Activated naive CD8-positive, alpha-beta T cell treated with anti-CD3 and anti-CD28 coated beads, Interleukin-2, amount 10 ng/mL, durations not matched to agents 7 days and 5 days (primary cell): ENCODE results near the gene RBM12. TPM values are rescaled to one million over a fixed set of nuclear protein-coding genes. Genes with fewer than 3 reads are reported as not detected.

Experiments used
- ATAC-seq: fragments of 150-1000 bp; cut with Tn5 transposase; one replicate; pipeline ENCODE4 v1.10.0; 2021; ENCODE audit warnings: low read depth, moderate library complexity
- POLR2A ChIA-PET: fragments of 350-600 bp; sonication (Branson Sonifier 250); formaldehyde crosslinking; loops from one replicate; lab custom pipeline; 2021; ENCODE audit warnings: antibody characterized with exemption; lab: Charles Lee
- DNase-seq: peaks from one replicate; pipeline ENCODE4 v3.0.0; 2021
- H3K27ac Mint-ChIP-seq: one replicate; pipeline ENCODE4 v1.8.0; 2022; ENCODE audit warnings: mild to moderate bottlenecking, mixed read lengths
- H3K27me3 Mint-ChIP-seq: one replicate; pipeline ENCODE4 v1.8.0; 2022; ENCODE audit warnings: mild to moderate bottlenecking, moderate library complexity, mixed read lengths
- H3K36me3 Mint-ChIP-seq: one replicate; pipeline ENCODE4 v1.8.0; 2021; ENCODE audit warnings: mild to moderate bottlenecking, mixed read lengths
- H3K4me1 Mint-ChIP-seq: one replicate; pipeline ENCODE4 v1.8.0; 2021; ENCODE audit warnings: mixed read lengths
- H3K4me3 Mint-ChIP-seq: one replicate; pipeline ENCODE4 v1.8.0; 2022; ENCODE audit warnings: mild to moderate bottlenecking, moderate library complexity, mixed read lengths
- H3K9me3 Mint-ChIP-seq: one replicate; pipeline ENCODE4 v1.8.0; 2021; ENCODE audit warnings: mixed read lengths
- total RNA-seq, 2 experiments: library from RNA; stranded (reverse); gene quantifications; one replicate each; pipeline ENCODE4 v1.2.3, GENCODE V29; 2021

The RBM12 gene
- total RNA-seq, 2 experiments from 2014 or later, result 116 to 120 TPM

GRCh38 chr20:35619196-35620095 lies 45.3 kb downstream of the RBM12 start:
- peak; percentile 41 for ATAC-seq
- H3K4me1 Mint-ChIP-seq, result peaks cover 18% of the 10 kb centered on the region
- no peaks in the 10 kb centered on the region for H3K27me3 Mint-ChIP-seq
- no peaks in the 10 kb centered on the region for H3K9me3 Mint-ChIP-seq
- POLR2A ChIA-PET, result interaction anchor here (0.5 to 5.4 kb wide), 17 partner anchors 10 to 335 kb away, joined by 3 to 68 read pairs (median 5); partner anchors contain the start of genes CEP250, CPNE1, ERGIC3 and NFS1
- H3K36me3 Mint-ChIP-seq, result peaks cover 2% of the 10 kb centered on the region
- peak overlapping the region; percentile 86 for H3K4me3 Mint-ChIP-seq
- peak overlapping the region; percentile 80 for H3K27ac Mint-ChIP-seq
- peak; percentile 83 for DNase-seq

- Mint-ChIP-seq H3K4me3 (peak overlapping the region; percentile 86), H3K36me3 (peaks cover 2% of the 10 kb centered on the region), H3K9me3 (no peaks in the 10 kb centered on the region), H3K27me3 (no peaks in the 10 kb centered on the region), H3K27ac (peak overlapping the region; percentile 87), H3K4me1 (peaks cover 19% of the 10 kb centered on the region)
- POLR2A ChIA-PET, result interaction anchor here (0.6 to 5.4 kb wide), 15 partner anchors 11 to 336 kb away, joined by 3 to 68 read pairs (median 6); partner anchors contain the start of genes CEP250, CPNE1, ERGIC3 and NFS1
- ATAC-seq (no peak), DNase-seq (peak; percentile 50)
Observed at GRCh38 chr20:35618263-35619131, 46.2 kb downstream of the RBM12 start.

- H3K27me3 Mint-ChIP-seq, result no peaks in the 10 kb centered on the region
- POLR2A ChIA-PET, result interaction anchor here (0.7 to 5.4 kb wide), 12 partner anchors 13 to 336 kb away, joined by 3 to 68 read pairs (median 12); partner anchors contain the start of genes CPNE1, ERGIC3, NFS1 and RBM12
- peak overlapping the region; percentile 86 for H3K4me3 Mint-ChIP-seq
- H3K36me3 Mint-ChIP-seq, result peaks cover 2% of the 10 kb centered on the region
- DNase-seq (peak; percentile 63), ATAC-seq (no peak)
- peaks cover 19% of the 10 kb centered on the region for H3K4me1 Mint-ChIP-seq
- H3K27ac Mint-ChIP-seq, result peak overlapping the region; percentile 87
- H3K9me3 Mint-ChIP-seq, result no peaks in the 10 kb centered on the region
Observed at GRCh38 chr20:35617397-35618262, 47.1 kb downstream of the RBM12 start.

DNA sequence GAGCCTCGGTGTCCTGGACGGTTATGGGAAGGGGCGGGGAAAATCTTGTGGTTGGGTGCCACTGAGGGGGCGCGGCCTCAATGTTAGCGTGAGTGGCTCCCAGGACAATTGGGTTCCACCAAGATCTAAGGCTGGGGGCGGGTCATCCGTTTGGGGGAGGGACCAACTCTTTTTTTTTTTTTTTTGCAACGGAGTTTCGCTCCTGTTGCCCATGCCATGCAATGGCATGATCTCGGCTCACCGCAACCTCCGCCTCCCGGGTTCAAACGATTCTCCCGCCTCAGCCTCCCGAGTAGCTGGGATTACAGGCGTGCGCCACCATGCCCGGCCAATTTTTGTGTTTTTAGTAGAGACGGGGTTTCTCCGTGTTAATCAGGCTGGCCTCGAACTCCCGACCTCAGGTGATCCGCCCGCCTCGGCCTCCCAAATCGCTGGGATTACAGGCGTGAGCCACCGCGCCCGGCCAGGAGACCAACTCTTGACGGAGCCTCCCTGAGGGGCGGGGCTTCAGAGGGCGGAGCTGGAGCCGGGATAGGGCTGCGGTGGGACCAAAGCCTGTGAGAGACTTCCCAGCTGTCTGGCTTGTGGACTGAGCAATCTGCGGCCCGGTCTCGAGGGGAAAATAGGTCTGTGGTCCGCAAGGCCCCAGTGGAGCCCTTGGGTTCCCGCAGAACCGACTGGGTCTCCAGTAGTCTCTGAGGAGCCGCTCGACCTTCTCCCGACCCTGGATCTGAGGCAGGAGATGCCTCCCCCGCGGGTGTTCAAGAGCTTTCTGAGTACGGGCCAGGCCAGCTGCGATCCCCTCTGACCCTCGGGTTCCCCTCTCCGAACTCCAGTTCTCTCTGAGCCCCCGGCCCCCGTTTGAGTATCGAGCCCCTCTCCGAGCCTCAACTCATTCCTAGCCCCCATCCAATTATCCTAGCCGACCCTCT lies 48.0 kb downstream of the RBM12 start:
- no peaks in the 10 kb centered on the region for H3K9me3 Mint-ChIP-seq

DNA sequence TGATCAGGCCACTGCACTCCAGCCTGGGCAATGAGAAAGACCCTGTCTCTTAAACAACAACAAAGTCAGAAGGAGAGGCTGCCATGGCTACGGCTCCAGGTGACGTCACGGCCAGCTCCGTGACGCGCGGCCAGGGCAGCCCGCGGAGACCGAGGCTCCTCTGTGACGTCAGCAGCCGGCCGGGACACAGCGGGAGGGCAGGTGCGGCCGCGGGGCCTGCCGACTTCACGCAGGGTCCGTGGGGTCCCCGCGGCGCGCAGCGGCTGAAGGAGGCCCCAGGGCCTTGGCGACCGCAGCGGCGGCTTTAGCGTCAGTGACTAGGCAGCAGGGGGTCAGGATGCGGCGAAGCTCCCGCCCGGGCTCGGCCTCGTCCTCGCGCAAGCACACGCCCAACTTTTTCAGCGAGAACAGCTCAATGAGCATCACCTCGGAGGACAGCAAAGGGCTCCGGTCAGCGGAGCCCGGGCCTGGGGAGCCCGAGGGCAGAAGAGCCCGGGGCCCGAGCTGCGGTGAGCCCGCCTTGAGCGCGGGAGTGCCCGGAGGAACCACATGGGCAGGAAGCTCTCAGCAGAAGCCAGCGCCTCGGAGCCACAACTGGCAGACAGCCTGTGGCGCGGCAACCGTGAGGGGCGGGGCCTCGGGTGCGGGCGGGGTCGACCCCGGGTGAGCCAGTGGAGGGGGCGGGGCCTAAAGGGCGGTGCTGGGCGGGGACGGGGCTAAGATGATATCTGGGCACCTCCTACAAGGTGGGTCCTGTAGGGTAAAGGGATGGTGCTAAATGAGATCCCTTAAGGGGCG lies 48.8 kb downstream of the RBM12 start, which contains the start of gene SPAG4:
SPAG4 (plus strand) TSS at position 163 of the 798 bp plus-strand sequence; CDS start at position 338, 175 bp downstream.
- ATAC-seq (peak; percentile 83), DNase-seq (peak; percentile 100)
- Mint-ChIP-seq H3K4me3 (peak within 1 kb of the TSS; percentile 86), H3K27ac (peak within 1 kb of the TSS; percentile 93), H3K36me3 (no peaks in the 10 kb centered on the region), H3K4me1 (peaks cover 19% of the 10 kb centered on the region), H3K27me3 (no peaks in the 10 kb centered on the region), H3K9me3 (no peaks in the 10 kb centered on the region)
- POLR2A ChIA-PET, result interaction anchor here (0.5 to 5.4 kb wide), 16 partner anchors 11 to 1622 kb away, joined by 3 to 68 read pairs (median 6); partner anchors contain the start of genes CPNE1, ERGIC3, NFS1 and RALY

More for the DNA sequence above, 48.0 kb downstream of the RBM12 start:
- H3K4me1 Mint-ChIP-seq, result peaks cover 19% of the 10 kb centered on the region
- peak; percentile 75 for DNase-seq
- POLR2A ChIA-PET, result interaction anchor here (0.5 to 5.4 kb wide), 17 partner anchors 12 to 1623 kb away, joined by 3 to 68 read pairs (median 6); partner anchors contain the start of genes CPNE1, ERGIC3, NFS1 and RALY
- no peaks in the 10 kb centered on the region for H3K27me3 Mint-ChIP-seq
- H3K4me3 Mint-ChIP-seq, result peak overlapping the region; percentile 86
- H3K36me3 Mint-ChIP-seq, result peaks cover 2% of the 10 kb centered on the region
- ATAC-seq, result no peak
- peak overlapping the region; percentile 87 for H3K27ac Mint-ChIP-seq

DNA sequence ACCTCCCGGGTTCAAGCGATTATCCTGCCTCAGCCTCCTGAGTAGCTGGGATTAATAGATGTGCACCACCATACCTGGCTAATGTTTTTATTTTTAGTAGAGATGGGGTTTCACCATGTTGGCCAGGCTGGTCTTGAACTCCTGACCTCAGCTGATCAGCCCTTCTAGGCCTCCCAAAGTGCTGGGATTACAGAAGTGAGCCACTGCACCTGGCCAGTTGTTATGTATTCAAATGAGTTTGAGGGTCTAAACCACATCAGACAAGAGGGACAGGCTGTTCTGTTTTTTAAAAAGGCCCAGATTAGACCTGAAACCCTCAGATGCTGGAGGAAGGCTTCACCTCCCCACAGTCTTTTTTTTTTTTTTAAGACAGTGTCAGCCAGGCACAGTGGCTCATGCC lies 53.2 kb downstream of the RBM12 start:
- ATAC-seq (no peak), DNase-seq (no peak)
- H3K27ac Mint-ChIP-seq, result no peak overlapping the region
- POLR2A ChIA-PET, result no interaction called here
- no peaks in the 10 kb centered on the region for H3K9me3 Mint-ChIP-seq
- peaks cover 9% of the 10 kb centered on the region for H3K4me1 Mint-ChIP-seq
- H3K4me3 Mint-ChIP-seq, result no peak overlapping the region
- H3K36me3 Mint-ChIP-seq, result peaks cover 2% of the 10 kb centered on the region
- H3K27me3 Mint-ChIP-seq, result peaks cover 2% of the 10 kb centered on the region

GRCh38 chr20:35610833-35611427 lies 53.8 kb downstream of the RBM12 start:
- DNase-seq (no peak), ATAC-seq (no peak)
- no peak overlapping the region for H3K4me3 Mint-ChIP-seq
- peaks cover 2% of the 10 kb centered on the region for H3K27me3 Mint-ChIP-seq
- H3K27ac Mint-ChIP-seq, result no peak overlapping the region
- H3K4me1 Mint-ChIP-seq, result peaks cover 9% of the 10 kb centered on the region
- H3K36me3 Mint-ChIP-seq, result peaks cover 2% of the 10 kb centered on the region
- POLR2A ChIA-PET, result no interaction called here
- H3K9me3 Mint-ChIP-seq, result no peaks in the 10 kb centered on the region

- Mint-ChIP-seq H3K36me3 (peaks cover 2% of the 10 kb centered on the region), H3K27me3 (peaks cover 9% of the 10 kb centered on the region), H3K4me1 (peaks cover 4% of the 10 kb centered on the region), H3K4me3 (no peak overlapping the region), H3K9me3 (no peaks in the 10 kb centered on the region), H3K27ac (peak overlapping the region; percentile 34)
- POLR2A ChIA-PET, result no interaction called here
- no peak for ATAC-seq
- DNase-seq, result no peak
Observed at GRCh38 chr20:35607003-35607735, 57.5 kb downstream of the RBM12 start.

DNA sequence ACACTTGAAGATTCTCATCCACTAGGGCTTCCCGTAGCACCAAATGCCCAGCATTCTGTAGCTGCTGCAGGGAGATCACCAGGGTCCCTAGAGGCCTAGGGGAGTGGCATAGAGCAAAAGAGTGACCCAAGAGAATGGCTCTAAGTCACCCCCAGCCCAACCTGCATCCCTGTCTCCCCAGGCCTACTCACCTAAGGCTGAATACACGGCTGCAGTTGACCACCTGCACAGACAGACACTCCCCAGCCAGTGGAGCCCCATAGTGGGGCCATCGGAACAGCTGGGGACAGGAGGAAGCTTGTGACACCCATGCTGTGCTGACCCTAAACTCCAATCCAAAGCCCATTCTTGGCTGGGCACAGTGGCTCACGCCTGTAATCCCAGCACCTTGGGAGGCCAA lies 58.6 kb downstream of the RBM12 start:
- POLR2A ChIA-PET, result interaction anchor here (0.7 kb wide), 1 partner anchor 59 kb away, joined by 5 read pairs; no protein-coding TSS in a partner anchor
- Mint-ChIP-seq H3K9me3 (no peaks in the 10 kb centered on the region), H3K27ac (no peak overlapping the region), H3K36me3 (peaks cover 2% of the 10 kb centered on the region), H3K4me3 (no peak overlapping the region), H3K27me3 (peaks cover 13% of the 10 kb centered on the region), H3K4me1 (peaks cover 6% of the 10 kb centered on the region)
- DNase-seq, result no peak
- ATAC-seq, result no peak

DNA sequence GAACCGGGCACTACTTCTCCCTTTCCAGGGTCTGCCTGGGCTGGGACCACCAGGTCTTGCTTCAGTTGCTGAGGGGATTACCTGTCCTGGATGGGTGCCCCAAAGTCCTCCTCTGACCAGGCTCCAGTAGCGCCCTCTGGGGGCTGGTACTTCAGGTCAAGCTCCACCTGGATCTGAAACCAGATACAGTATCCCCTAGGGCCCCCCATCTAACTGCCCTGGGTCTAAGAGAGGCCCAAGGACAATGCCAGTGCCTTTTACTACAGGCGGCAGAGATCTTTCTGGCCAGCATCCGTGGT lies 60.3 kb downstream of the RBM12 start:
- POLR2A ChIA-PET, result interaction anchor here (1.3 to 1.7 kb wide), 2 partner anchors 12 to 350 kb away, joined by 7 to 11 read pairs; partner anchors contain the start of genes SCAND1 and SPAG4

More for the DNA sequence above, 60.3 kb downstream of the RBM12 start:
- ATAC-seq (no peak), DNase-seq (no peak)
- Mint-ChIP-seq H3K36me3 (peaks cover 2% of the 10 kb centered on the region), H3K4me1 (peaks cover 11% of the 10 kb centered on the region), H3K27ac (no peak overlapping the region), H3K4me3 (no peak overlapping the region), H3K9me3 (no peaks in the 10 kb centered on the region), H3K27me3 (peaks cover 24% of the 10 kb centered on the region)
